ENCODE measurements around the gene CGB3.
A peak's percentile ranks its signal among the peaks of the same experiment; 100 is the strongest.

Gene CGB3

GRCh38 chr19:48994035-48994386 lies 30.1 kb downstream of the CGB3 start:
- Histone ChIP-seq H3K9me3 (ENCODE audit: control insufficient read depth, insufficient read depth, low read depth, low read length) (no peaks in the 10 kb centered on the region), H3K36me3 (ENCODE audit: control insufficient read depth in 2 of 2, insufficient read depth in 1 of 2, low read length in 2 of 2) (peaks cover 7 to 24% of the 10 kb centered on the region in 2 experiments; a peak in 2 of 3 replicates), H3K27ac (ENCODE audit: extremely low read depth, low read depth, low read length) (peak overlapping the region; percentile 58), H3K4me3 (ENCODE audit: low read depth, low read length) (peak overlapping the region; percentile 81), H3K4me1 (ENCODE audit: control insufficient read depth, insufficient read depth, low read length) (peaks cover 12% of the 10 kb centered on the region; the same call in 1 of the 2 replicates)
- peak; percentile 14; the same call in 1 of the 2 replicates for TF ChIP-seq ZNF341 (tag by site-specific recombination; IDR thresholded peaks at IDR 0.05; ENCODE audit: low read depth)
- TF ChIP-seq ZNF274 (IDR thresholded peaks at IDR 0.05; ENCODE audit: low read length), result no peak
- 0 out of 2 replicates have a peak, but pooled peaks have one; percentile 17 for TF ChIP-seq ZNF274 (tag by site-specific recombination; IDR thresholded peaks at IDR 0.05; ENCODE audit: borderline replicate concordance)
- TF ChIP-seq ZBTB8A (tag by site-specific recombination; IDR thresholded peaks at IDR 0.05), result no peak
- 0 out of 2 replicates have a peak, but pooled peaks have one; percentile 10 for TF ChIP-seq ZBTB17 (tag by site-specific recombination; IDR thresholded peaks at IDR 0.05)
- TF ChIP-seq ZNF114 (tag by site-specific recombination; IDR thresholded peaks at IDR 0.05), result no peak
- no peak for TF ChIP-seq ZIC2 (tag by site-specific recombination; IDR thresholded peaks at IDR 0.05)
- no peak for TF ChIP-seq OVOL3 (tag by site-specific recombination; IDR thresholded peaks at IDR 0.05)
- TF ChIP-seq ZNF404 (tag by site-specific recombination; IDR thresholded peaks at IDR 0.05), result no peak
- peak; percentile 68 for TF ChIP-seq ZNF76 (tag by site-specific recombination; IDR thresholded peaks at IDR 0.05; ENCODE audit: borderline replicate concordance, low read depth)
- CTCF ChIA-PET, result interaction anchor here (0.6 to 2.9 kb wide), 32 partner anchors 10 to 214 kb away, joined by 3 to 79 read pairs (median 5); partner anchors contain the start of gene CGB7
- POLR2A ChIA-PET, result interaction anchor here (0.5 to 2.8 kb wide), 38 partner anchors 9 to 498 kb away, joined by 3 to 33 read pairs (median 6); partner anchors contain the start of genes ALDH16A1, DHDH, FTL and LHB

- ChIA-PET CTCF (interaction anchor here (0.5 to 2.9 kb wide), 66 partner anchors 8 to 1604 kb away, joined by 3 to 79 read pairs (median 4); partner anchors contain the start of genes CGB2, CGB7 and NUCB1), POLR2A (interaction anchor here (0.5 to 2.8 kb wide), 43 partner anchors 10 to 497 kb away, joined by 3 to 33 read pairs (median 6); partner anchors contain the start of genes ALDH16A1, DHDH, FTL and LHB)
- Histone ChIP-seq H3K27ac (ENCODE audit: extremely low read depth, low read depth, low read length) (peak within 1 kb of the TSS; percentile 81), H3K36me3 (ENCODE audit: control insufficient read depth in 2 of 2, insufficient read depth in 1 of 2, low read length in 2 of 2) (peaks cover 13 to 28% of the 10 kb centered on the region in 2 experiments; a peak in 2 of 3 replicates), H3K4me1 (ENCODE audit: control insufficient read depth, insufficient read depth, low read length) (peaks cover 12% of the 10 kb centered on the region; the same call in 1 of the 2 replicates), H3K4me3 (ENCODE audit: low read depth, low read length) (peak within 1 kb of the TSS; percentile 81), H3K9me3 (ENCODE audit: control insufficient read depth, insufficient read depth, low read depth, low read length) (no peaks in the 10 kb centered on the region)
- TF ChIP-seq REST (tag by site-specific recombination; IDR thresholded peaks at IDR 0.05), result no peak
- TF ChIP-seq ZNF560 (tag by site-specific recombination; IDR thresholded peaks at IDR 0.05; ENCODE audit: borderline replicate concordance), result no peak
- peak; percentile 57; the same call in 1 of the 2 replicates for TF ChIP-seq ZNF324 (tag by site-specific recombination; IDR thresholded peaks at IDR 0.05)
- TF ChIP-seq ZBTB11 (tag by site-specific recombination; conservative IDR thresholded peaks at IDR 0.05; ENCODE audit: low read depth), result peak; percentile 86
- peak; percentile 98 for TF ChIP-seq SP2 (tag by site-specific recombination; IDR thresholded peaks at IDR 0.05)
- no peak for TF ChIP-seq ZNF777 (tag by site-specific recombination; IDR thresholded peaks at IDR 0.05; ENCODE audit: borderline replicate concordance)
- peak; percentile 75 for TF ChIP-seq ZNF660 (tag by site-specific recombination; IDR thresholded peaks at IDR 0.05)
- TF ChIP-seq PBX3 (CRISPR knock-in tag; IDR thresholded peaks at IDR 0.05), result 0 out of 2 replicates have a peak, but pooled peaks have one; percentile 46
- no peak for TF ChIP-seq ZNF155 (tag by site-specific recombination; IDR thresholded peaks at IDR 0.05)
- no peak for TF ChIP-seq PRDM6 (tag by site-specific recombination; IDR thresholded peaks at IDR 0.05)
- TF ChIP-seq ZBTB8A (tag by site-specific recombination; IDR thresholded peaks at IDR 0.05), result peak; percentile 55; the same call in 1 of the 2 replicates
- no peak for TF ChIP-seq ZNF138 (tag by site-specific recombination; IDR thresholded peaks at IDR 0.05; ENCODE audit: borderline replicate concordance)
Observed at GRCh38 chr19:48993175-48994034, 30.7 kb downstream of the CGB3 start, which contains the start of the genes GYS1 and RUVBL2. Gene GYS1 (minus strand): TSS chr19:48993309. CDS start chr19:48993112, 197 bp downstream. Gene RUVBL2 (plus strand): TSS chr19:48993887. CDS start chr19:48993912, 25 bp downstream.

Data from HEK293 (cell line).